ENCODE data around the gene TMEM176B. TPM values are rescaled to one million over a fixed set of nuclear protein-coding genes. Genes with fewer than 3 reads are reported as not detected.

TMEM176B gene
- total RNA-seq, 1 experiment from 2014 or later = 0.31 TPM

GRCh38 chr7:150824379-150825177 is 24.4 kb upstream of the TMEM176B start:
- Histone ChIP-seq H3K27me3 (ENCODE audit: control insufficient read depth, insufficient read depth, low read length) (0 out of 2 replicates have a peak, but pooled peaks cover 3% of the 10 kb centered on the region), H3K4me3 (ENCODE audit: low read depth in 2 of 2, low read length in 2 of 2) (no peak overlapping the region), H3K36me3 (ENCODE audit: control insufficient read depth, insufficient read depth, low read length) (no peaks in the 10 kb centered on the region), H3K4me1 (ENCODE audit: control insufficient read depth, insufficient read depth, low read length) (no peaks in the 10 kb centered on the region), H3K27ac (ENCODE audit: low read length) (no peak overlapping the region), H3K9me3 (ENCODE audit: control insufficient read depth, insufficient read depth, low read depth, low read length) (no peaks in the 10 kb centered on the region)
- POLR2A ChIA-PET = no interaction called here
- in situ Hi-C loops (cut with HindIII; ENCODE audit: low pct_unique_long_range_greater_than_20kb, low sequenced_read_pairs) (no loop called here), intact Hi-C loops (cut with micrococcal nuclease; ENCODE audit: unreplicated experiment) (no loop called here)
- CTCF ChIA-PET = interaction anchor here (0.5 kb wide), 1 partner anchor 41 kb away, joined by 3 read pairs; no protein-coding TSS in a partner anchor
- no peak for DNase-seq (ENCODE audit: low read depth, low spot score)
- BruUV-seq (replicated peaks) = no TSS peak
- no peak for ATAC-seq
- TF ChIP-seq CTCF (IDR thresholded peaks at IDR 0.05) = no peak
- TF ChIP-seq POLR2AphosphoS5 (IDR thresholded peaks at IDR 0.05; ENCODE audit: low read depth, low read length) = no peak
- no peak for TF ChIP-seq REST (IDR thresholded peaks at IDR 0.05; ENCODE audit: insufficient read depth in 1 of 2, low read depth in 2 of 2, low read length in 1 of 2)

GRCh38 chr7:150823484-150824126 is 23.4 kb upstream of the TMEM176B start:
- intact Hi-C loops (cut with micrococcal nuclease; ENCODE audit: unreplicated experiment) (no loop called here), in situ Hi-C loops (cut with HindIII; ENCODE audit: low pct_unique_long_range_greater_than_20kb, low sequenced_read_pairs) (no loop called here)
- Histone ChIP-seq H3K9me3 (ENCODE audit: control insufficient read depth, insufficient read depth, low read depth, low read length) (no peaks in the 10 kb centered on the region), H3K4me3 (ENCODE audit: low read depth in 2 of 2, low read length in 2 of 2) (no peak overlapping the region), H3K36me3 (ENCODE audit: control insufficient read depth, insufficient read depth, low read length) (no peaks in the 10 kb centered on the region), H3K27ac (ENCODE audit: low read length) (no peak overlapping the region), H3K27me3 (ENCODE audit: control insufficient read depth, insufficient read depth, low read length) (0 out of 2 replicates have a peak, but pooled peaks cover 3% of the 10 kb centered on the region), H3K4me1 (ENCODE audit: control insufficient read depth, insufficient read depth, low read length) (no peaks in the 10 kb centered on the region)
- ATAC-seq (no peak), DNase-seq (ENCODE audit: low read depth, low spot score) (no peak)
- ChIA-PET CTCF (no interaction called here), POLR2A (no interaction called here)
- BruUV-seq (replicated peaks) = no TSS peak
- no peak for TF ChIP-seq POLR2AphosphoS5 (IDR thresholded peaks at IDR 0.05; ENCODE audit: low read depth, low read length)
- no peak for TF ChIP-seq SIN3A (IDR thresholded peaks at IDR 0.05; ENCODE audit: borderline replicate concordance, insufficient read depth, low read depth, low read length)
- TF ChIP-seq REST (IDR thresholded peaks at IDR 0.05; ENCODE audit: insufficient read depth in 1 of 2, low read depth in 2 of 2, low read length in 1 of 2) = no peak
